CD8-positive, alpha-beta memory T cell (primary cell): ENCODE data around the gene ADISSP. TPM values are rescaled to one million over a fixed set of nuclear protein-coding genes. Genes with fewer than 3 reads are reported as not detected.

Source experiments
- CTCF ChIA-PET: fragments of 350-600 bp; sonication (Branson Sonifier 250); formaldehyde crosslinking; loops from one replicate; lab custom pipeline; 2021; ENCODE audit warnings: antibody characterized with exemption; lab: Charles Lee
- POLR2A ChIA-PET: fragments of 350-600 bp; sonication (Branson Sonifier 250); formaldehyde crosslinking; loops from one replicate; lab custom pipeline; 2021; ENCODE audit warnings: antibody characterized with exemption; lab: Charles Lee
- DNase-seq, 5 donors: peaks; one replicate each; pipeline versions ENCODE4 v3.0.0 to v3.0.0-alpha.2; 2020 to 2022; ENCODE audit warnings: mixed read lengths in 1 of 5
- H3K27ac ChIP-seq: one replicate; pipeline ENCODE4 v1.7.0; 2013; ENCODE audit warnings: low read depth, mild to moderate bottlenecking, low read length, moderate library complexity
- H3K27me3 ChIP-seq: 2 replicates; pipeline ENCODE4 v1.7.0; 2013; ENCODE audit warnings: low read length, mild to moderate bottlenecking; ENCODE audit not compliant: insufficient read depth, poor library complexity, severe bottlenecking
- H3K36me3 ChIP-seq: 2 replicates; pipeline ENCODE4 v1.7.0; 2013; ENCODE audit warnings: mild to moderate bottlenecking, low read length, moderate library complexity; ENCODE audit not compliant: insufficient read depth
- H3K4me1 ChIP-seq: 2 replicates; pipeline ENCODE4 v1.7.0; 2013; ENCODE audit warnings: mild to moderate bottlenecking, low read length, moderate library complexity; ENCODE audit not compliant: insufficient read depth
- H3K4me3 ChIP-seq: 2 replicates; pipeline ENCODE4 v1.7.0; 2013; ENCODE audit warnings: mild to moderate bottlenecking, low read length
- H3K9me3 ChIP-seq: 2 replicates; pipeline ENCODE4 v1.7.0; 2013; ENCODE audit warnings: mild to moderate bottlenecking, low read length
- H3K27ac Mint-ChIP-seq, 8 donors: one replicate each; pipeline ENCODE4 v1.8.0; 2020 to 2021; ENCODE audit warnings: mixed read lengths in 8 of 8, mild to moderate bottlenecking in 6 of 8, inconsistent platforms in 3 of 8, moderate library complexity in 3 of 8
- H3K27me3 Mint-ChIP-seq, 2 donors: one replicate each; pipeline ENCODE4 v1.8.0; 2020 to 2021; ENCODE audit warnings: mixed read lengths in 2 of 2, mild to moderate bottlenecking in 1 of 2, moderate library complexity in 1 of 2
- H3K36me3 Mint-ChIP-seq, 3 donors: one replicate each; pipeline ENCODE4 v1.8.0; 2020 to 2021; ENCODE audit warnings: mixed read lengths in 3 of 3, inconsistent platforms in 1 of 3, mild to moderate bottlenecking in 1 of 3
- H3K4me1 Mint-ChIP-seq, 3 donors: one replicate each; pipeline ENCODE4 v1.8.0; 2020 to 2021; ENCODE audit warnings: mixed read lengths in 3 of 3, inconsistent platforms in 1 of 3, mild to moderate bottlenecking in 1 of 3
- H3K4me3 Mint-ChIP-seq, 7 donors: one replicate each; pipeline ENCODE4 v1.8.0; 2020 to 2021; ENCODE audit warnings: mixed read lengths in 7 of 7, mild to moderate bottlenecking in 6 of 7, moderate library complexity in 4 of 7, inconsistent platforms in 2 of 7
- H3K9me3 Mint-ChIP-seq, 5 donors: one replicate each; pipeline ENCODE4 v1.8.0; 2020 to 2022; ENCODE audit warnings: mixed read lengths in 5 of 5, mild to moderate bottlenecking in 3 of 5, moderate library complexity in 2 of 5, inconsistent platforms in 1 of 5
- polyA plus RNA-seq: library from polyadenylated mRNA; unstranded; fragments of 300-500 nt; fragmentation: Illumina TruSeq; gene quantifications from one replicate; pipeline ENCODE4 v1.2.3, GENCODE V29; 2021
- total RNA-seq, 2 experiments: library from RNA; stranded (reverse); gene quantifications; one replicate each; pipeline ENCODE4 v1.2.3, GENCODE V29; 2021

ADISSP gene
- total and polyA plus RNA-seq, 3 experiments from 2014 or later = 27.0 to 74.9 (median 72.7) TPM

- Mint-ChIP-seq H3K4me1 (peaks cover 6 to 18% (median 11%) of the 10 kb centered on the region in 3 donors), H3K4me3 (no peak overlapping the region), H3K27me3 (peaks cover 0 to 4% of the 10 kb centered on the region in 2 donors)
Measured at GRCh38 chr20:3753098-3753497, 14.5 kb downstream of the ADISSP start.

DNA sequence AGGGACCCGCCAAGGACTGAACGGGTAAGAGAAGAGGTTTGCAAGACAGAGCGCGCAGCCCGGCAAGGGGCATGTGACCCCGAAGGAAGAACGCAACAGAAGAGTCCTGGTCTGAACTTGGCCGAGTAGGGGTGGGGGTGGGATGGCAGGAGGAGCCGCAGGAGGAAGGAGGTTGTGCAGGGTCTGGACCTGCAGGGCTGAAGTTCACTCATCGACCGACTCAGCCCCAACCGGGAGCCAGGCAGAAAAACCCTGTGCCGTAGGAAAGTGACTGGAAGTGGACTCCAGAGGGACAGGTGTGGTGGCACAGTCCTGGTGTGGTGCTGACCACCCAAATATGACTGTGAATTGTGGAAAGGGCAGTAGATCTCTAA, 15.2 kb downstream of the ADISSP start:
- POLR2A ChIA-PET = no interaction called here
- Mint-ChIP-seq H3K4me1 (peaks cover 6 to 18% (median 11%) of the 10 kb centered on the region in 3 donors), H3K4me3 (peak overlapping the region in 6 of 7 donors; percentile 26 to 80 (median 65)), H3K27ac (peak overlapping the region in 3 of 8 donors; percentile 74 to 88 (median 78)), H3K27me3 (peaks cover 4 to 9% of the 10 kb centered on the region in 2 donors), H3K36me3 (peaks cover 0 to 14% (median 3%) of the 10 kb centered on the region in 3 donors), H3K9me3 (no peaks in the 10 kb centered on the region)
- H3K9me3 ChIP-seq = no peaks in the 10 kb centered on the region
- no peaks in the 10 kb centered on the region for H3K4me1 ChIP-seq
- CTCF ChIA-PET = interaction anchor here (0.7 to 2.2 kb wide), 12 partner anchors 8 to 341 kb away, joined by 3 to 14 read pairs (median 4); partner anchors contain the start of genes ADISSP and CENPB
- H3K27ac ChIP-seq = no peak overlapping the region
- no peaks in the 10 kb centered on the region for H3K36me3 ChIP-seq
- no peak for DNase-seq
- no peak overlapping the region for H3K4me3 ChIP-seq
- H3K27me3 ChIP-seq = no peaks in the 10 kb centered on the region

More at GRCh38 chr20:3753098-3753497, 14.5 kb downstream of the ADISSP start:
- no peaks in the 10 kb centered on the region for H3K4me1 ChIP-seq
- peak; percentile 42 to 65 (median 46) for DNase-seq
- no peak overlapping the region for H3K4me3 ChIP-seq
- Mint-ChIP-seq H3K9me3 (no peaks in the 10 kb centered on the region), H3K36me3 (peaks cover 0 to 19% (median 5%) of the 10 kb centered on the region in 3 donors), H3K27ac (peak overlapping the region in 2 of 8 donors; percentile 4 to 66)
- no peaks in the 10 kb centered on the region for H3K9me3 ChIP-seq
- H3K27ac ChIP-seq = no peak overlapping the region
- H3K27me3 ChIP-seq = no peaks in the 10 kb centered on the region
- POLR2A ChIA-PET = interaction anchor here (0.5 to 0.9 kb wide), 2 partner anchors 36 to 331 kb away, joined by 3 to 4 read pairs; no protein-coding TSS in a partner anchor
- CTCF ChIA-PET = interaction anchor here (0.7 to 2.2 kb wide), 14 partner anchors 8 to 340 kb away, joined by 3 to 14 read pairs (median 4); partner anchors contain the start of genes ADISSP, AP5S1 and CENPB
- H3K36me3 ChIP-seq = no peaks in the 10 kb centered on the region

- Mint-ChIP-seq H3K4me3 (peak overlapping the region in 5 of 7 donors; percentile 26 to 80 (median 73)), H3K27me3 (peaks cover 4 to 14% of the 10 kb centered on the region in 2 donors), H3K4me1 (peaks cover 6 to 18% (median 11%) of the 10 kb centered on the region in 3 donors), H3K36me3 (peaks cover 0 to 12% (median 3%) of the 10 kb centered on the region in 3 donors), H3K9me3 (no peaks in the 10 kb centered on the region), H3K27ac (peak overlapping the region in 2 of 8 donors; percentile 78 to 88)
- H3K4me1 ChIP-seq = no peaks in the 10 kb centered on the region
- H3K9me3 ChIP-seq = no peaks in the 10 kb centered on the region
- no peaks in the 10 kb centered on the region for H3K27me3 ChIP-seq
- no peaks in the 10 kb centered on the region for H3K36me3 ChIP-seq
- no peak overlapping the region for H3K27ac ChIP-seq
- H3K4me3 ChIP-seq = no peak overlapping the region
- DNase-seq = peak; percentile 35 to 61 (median 49)
- POLR2A ChIA-PET = no interaction called here
- CTCF ChIA-PET = interaction anchor here (0.8 to 2.2 kb wide), 7 partner anchors 16 to 334 kb away, joined by 3 to 14 read pairs (median 5); partner anchors contain the start of genes ADISSP, AP5S1 and CENPB
Measured at GRCh38 chr20:3751675-3752385, 15.7 kb downstream of the ADISSP start.

- POLR2A ChIA-PET = no interaction called here
- CTCF ChIA-PET = interaction anchor here (0.8 to 2.2 kb wide), 6 partner anchors 16 to 334 kb away, joined by 3 to 7 read pairs (median 4); partner anchors contain the start of genes ADISSP and AP5S1
- no peak overlapping the region for H3K27ac ChIP-seq
- Mint-ChIP-seq H3K4me1 (peaks cover 6 to 18% (median 11%) of the 10 kb centered on the region in 3 donors), H3K4me3 (peak overlapping the region in 2 of 7 donors; percentile 39 to 61), H3K9me3 (no peaks in the 10 kb centered on the region), H3K27ac (no peak overlapping the region), H3K27me3 (peaks cover 4 to 18% of the 10 kb centered on the region in 2 donors), H3K36me3 (peaks cover 0 to 10% (median 2%) of the 10 kb centered on the region in 3 donors)
- no peaks in the 10 kb centered on the region for H3K36me3 ChIP-seq
- no peaks in the 10 kb centered on the region for H3K27me3 ChIP-seq
- no peak for DNase-seq
- no peak overlapping the region for H3K4me3 ChIP-seq
- H3K9me3 ChIP-seq = no peaks in the 10 kb centered on the region
- no peaks in the 10 kb centered on the region for H3K4me1 ChIP-seq
Measured at GRCh38 chr20:3751305-3751674, 16.3 kb downstream of the ADISSP start.

GRCh38 chr20:3749689-3750531, 17.6 kb downstream of the ADISSP start:
- ChIA-PET POLR2A (no interaction called here), CTCF (interaction anchor here (1.1 to 1.5 kb wide), 4 partner anchors 15 to 105 kb away, joined by 3 to 5 read pairs (median 3); no protein-coding TSS in a partner anchor)
- H3K4me1 ChIP-seq = no peaks in the 10 kb centered on the region
- peaks cover 4 to 28% of the 10 kb centered on the region in 2 donors for H3K27me3 Mint-ChIP-seq
- H3K9me3 Mint-ChIP-seq = no peaks in the 10 kb centered on the region
- peaks cover 0 to 5% (median 0%) of the 10 kb centered on the region in 3 donors for H3K36me3 Mint-ChIP-seq
- peak in 3 of 5 donors; percentile 12 to 35 (median 13) for DNase-seq
- H3K27me3 ChIP-seq = no peaks in the 10 kb centered on the region
- no peaks in the 10 kb centered on the region for H3K36me3 ChIP-seq
- no peak overlapping the region for H3K27ac ChIP-seq
- no peaks in the 10 kb centered on the region for H3K9me3 ChIP-seq
- H3K27ac Mint-ChIP-seq = no peak overlapping the region
- no peak overlapping the region for H3K4me3 Mint-ChIP-seq
- H3K4me1 Mint-ChIP-seq = peaks cover 10 to 22% (median 13%) of the 10 kb centered on the region in 3 donors
- no peak overlapping the region for H3K4me3 ChIP-seq

DNA sequence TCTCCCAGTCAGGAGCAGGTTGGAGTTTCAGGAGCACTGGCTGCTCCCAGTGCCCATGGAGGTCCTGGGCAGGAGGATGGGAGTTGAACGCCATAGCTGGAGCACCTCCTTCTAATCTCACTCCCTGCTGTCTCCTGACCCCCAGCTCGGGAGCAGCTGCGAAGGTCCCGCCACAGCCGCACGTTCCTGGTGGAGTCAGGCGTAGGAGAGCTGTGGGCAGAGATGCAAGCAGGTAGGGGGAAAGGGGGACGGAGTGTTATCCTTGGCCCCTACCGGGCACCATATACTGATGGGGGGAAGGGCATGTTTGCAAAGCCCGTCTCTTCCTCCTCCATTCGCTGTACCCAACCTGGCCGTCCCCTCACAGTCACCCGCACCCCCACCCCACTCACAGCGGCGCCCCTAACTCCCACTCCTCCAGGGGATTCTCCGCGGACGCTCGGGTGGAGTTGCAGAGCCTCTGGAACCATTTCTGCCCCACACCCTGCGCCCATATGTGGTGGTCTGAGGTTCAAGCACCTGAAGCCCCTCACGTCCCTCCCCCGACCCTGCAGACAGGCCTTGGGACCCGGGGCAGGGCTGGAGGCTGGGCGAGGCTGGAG, 18.4 kb downstream of the ADISSP start:
- H3K36me3 ChIP-seq = no peaks in the 10 kb centered on the region
- peaks cover 17 to 29% (median 19%) of the 10 kb centered on the region in 3 donors for H3K4me1 Mint-ChIP-seq
- no peak overlapping the region for H3K27ac Mint-ChIP-seq
- no peaks in the 10 kb centered on the region for H3K9me3 ChIP-seq
- DNase-seq = peak in 1 of 5 donors; percentile 28
- no peak overlapping the region for H3K27ac ChIP-seq
- ChIA-PET CTCF (interaction anchor here (1.1 to 1.3 kb wide), 3 partner anchors 8 to 29 kb away, joined by 3 read pairs; no protein-coding TSS in a partner anchor), POLR2A (no interaction called here)
- no peak overlapping the region for H3K4me3 ChIP-seq
- H3K4me3 Mint-ChIP-seq = no peak overlapping the region
- peaks cover 4 to 35% of the 10 kb centered on the region in 2 donors for H3K27me3 Mint-ChIP-seq
- peaks cover 5% of the 10 kb centered on the region for H3K4me1 ChIP-seq
- H3K36me3 Mint-ChIP-seq = peaks cover 0 to 3% (median 0%) of the 10 kb centered on the region in 3 donors
- no peaks in the 10 kb centered on the region for H3K9me3 Mint-ChIP-seq
- no peaks in the 10 kb centered on the region for H3K27me3 ChIP-seq

- no peak for DNase-seq
- H3K36me3 Mint-ChIP-seq = peaks cover 0 to under 1% (median 0%) of the 10 kb centered on the region in 3 donors
- H3K36me3 ChIP-seq = no peaks in the 10 kb centered on the region
- H3K9me3 ChIP-seq = no peaks in the 10 kb centered on the region
- H3K4me1 Mint-ChIP-seq = peaks cover 17 to 28% (median 18%) of the 10 kb centered on the region in 3 donors
- ChIA-PET POLR2A (interaction anchor here (0.5 kb wide), 1 partner anchor 106 kb away, joined by 3 read pairs; no protein-coding TSS in a partner anchor), CTCF (interaction anchor here (1.1 to 1.3 kb wide), 2 partner anchors 9 to 12 kb away, joined by 3 read pairs; no protein-coding TSS in a partner anchor)
- no peak overlapping the region for H3K27ac Mint-ChIP-seq
- H3K9me3 Mint-ChIP-seq = no peaks in the 10 kb centered on the region
- peaks cover 4 to 36% of the 10 kb centered on the region in 2 donors for H3K27me3 Mint-ChIP-seq
- H3K27ac ChIP-seq = no peak overlapping the region
- peaks cover 5% of the 10 kb centered on the region for H3K4me1 ChIP-seq
- H3K4me3 ChIP-seq = no peak overlapping the region
- no peaks in the 10 kb centered on the region for H3K27me3 ChIP-seq
- H3K4me3 Mint-ChIP-seq = no peak overlapping the region
Measured at GRCh38 chr20:3748073-3748472, 19.5 kb downstream of the ADISSP start.
